Neuronal stem cell (in vitro differentiated cells): Measurements from ENCODE around the gene UNK.

Source experiments
- DNase-seq: peaks from one replicate; pipeline ENCODE4 v3.0.0-alpha.2; 2013; ENCODE audit warnings: low spot score
- H2AFZ ChIP-seq: one replicate; pipeline ENCODE4 v1.6.1; 2013; ENCODE audit warnings: mild to moderate bottlenecking, low read length, inconsistent platforms
- H2AK5ac ChIP-seq: 2 replicates; pipeline ENCODE4 v1.6.1; 2013; ENCODE audit warnings: low read depth, mild to moderate bottlenecking, inconsistent platforms, low read length, moderate library complexity, mixed read lengths
- H2BK120ac ChIP-seq: 2 replicates; pipeline ENCODE4 v1.6.1; 2013; ENCODE audit warnings: low read depth, mild to moderate bottlenecking, inconsistent platforms, low read length, moderate library complexity, mixed read lengths
- H2BK12ac ChIP-seq: one replicate; pipeline ENCODE4 v1.6.1; 2013; ENCODE audit warnings: low read length, inconsistent platforms
- H2BK15ac ChIP-seq: 2 replicates; pipeline ENCODE4 v1.6.1; 2013; ENCODE audit warnings: mild to moderate bottlenecking, low read length, inconsistent platforms, mixed read lengths
- H2BK5ac ChIP-seq: one replicate; pipeline ENCODE4 v1.6.1; 2013; ENCODE audit warnings: inconsistent platforms, mild to moderate bottlenecking, low read length, moderate library complexity
- H3K14ac ChIP-seq: one replicate; pipeline ENCODE4 v1.6.1; 2013; ENCODE audit warnings: low read length, inconsistent platforms
- H3K18ac ChIP-seq: 2 replicates; pipeline ENCODE4 v1.6.1; 2013; ENCODE audit warnings: low read length, inconsistent platforms
- H3K23ac ChIP-seq: 2 replicates; pipeline ENCODE4 v1.6.1; 2013; ENCODE audit warnings: low read depth, mild to moderate bottlenecking, mixed read lengths, low read length, inconsistent platforms; ENCODE audit not compliant: poor library complexity
- H3K27ac ChIP-seq: replicated peaks from 3 replicates; pipeline ENCODE4 v1.5.1; 2013; ENCODE audit warnings: low read length, inconsistent platforms
- H3K27me3 ChIP-seq, 3 experiments: 2 replicates each; pipeline ENCODE4 v1.6.1; 2013; ENCODE audit warnings: low read length in 3 of 3, mild to moderate bottlenecking in 2 of 3, inconsistent platforms in 1 of 3, low read depth in 1 of 3, mixed read lengths in 1 of 3, moderate library complexity in 1 of 3; ENCODE audit not compliant: control insufficient read depth in 3 of 3, insufficient read depth in 3 of 3
- H3K36me3 ChIP-seq, 2 donors: replicated peaks in 1 of 2; 2 replicates each; pipeline ENCODE4 v1.6.1; 2013; ENCODE audit warnings: low read length in 2 of 2; ENCODE audit not compliant: control insufficient read depth in 2 of 2, insufficient read depth in 2 of 2
- H3K4ac ChIP-seq: 2 replicates; pipeline ENCODE4 v1.6.1; 2013; ENCODE audit warnings: inconsistent platforms, mild to moderate bottlenecking, low read length, moderate library complexity
- H3K4me1 ChIP-seq, 2 donors: 1 replicate in 1 of 2; 2 replicates in 1 of 2; pipeline ENCODE4 v1.6.1; 2013; ENCODE audit warnings: low read length in 2 of 2, low read depth in 1 of 2; ENCODE audit not compliant: control insufficient read depth in 2 of 2, insufficient read depth in 1 of 2
- H3K4me2 ChIP-seq: one replicate; pipeline ENCODE4 v1.6.1; 2013; ENCODE audit warnings: mild to moderate bottlenecking, low read length, inconsistent platforms; ENCODE audit not compliant: insufficient read depth, poor library complexity, severe bottlenecking
- H3K4me3 ChIP-seq, 2 donors: 2 replicates each; pipeline ENCODE4 v1.5.1; 2013; ENCODE audit warnings: low read length in 2 of 2, mild to moderate bottlenecking in 2 of 2, inconsistent platforms in 1 of 2, moderate library complexity in 1 of 2
- H3K79me1 ChIP-seq: one replicate; pipeline ENCODE4 v1.6.1; 2013; ENCODE audit warnings: low read depth, mild to moderate bottlenecking, inconsistent platforms, low read length, moderate library complexity
- H3K9ac ChIP-seq: one replicate; pipeline ENCODE4 v1.6.1; 2013; ENCODE audit warnings: mild to moderate bottlenecking, low read depth, low read length, inconsistent platforms; ENCODE audit not compliant: poor library complexity
- H3K9me3 ChIP-seq, 2 donors: replicated peaks in 1 of 2; 2 replicates each; pipeline versions ENCODE3 to v1.6.1; 2013; ENCODE audit warnings: low read length in 2 of 2, mild to moderate bottlenecking in 2 of 2, inconsistent platforms in 1 of 2, low read depth in 1 of 2, mixed read lengths in 1 of 2, moderate library complexity in 1 of 2; ENCODE audit not compliant: control insufficient read depth in 2 of 2, insufficient read depth in 1 of 2
- H4K8ac ChIP-seq: one replicate; pipeline ENCODE4 v1.6.1; 2013; ENCODE audit warnings: low read depth, mild to moderate bottlenecking, inconsistent platforms, low read length, moderate library complexity
- H4K91ac ChIP-seq: one replicate; pipeline ENCODE4 v1.6.1; 2013; ENCODE audit warnings: low read length, low read depth, mild to moderate bottlenecking, inconsistent platforms; ENCODE audit not compliant: poor library complexity
- WGBS, 2 donors: extraction: QIAGEN DNeasy Blood & Tissue Kit; methylation state at CpG; one replicate each; pipeline ENCODE4 v1.1.7; 2013; ENCODE audit warnings: missing lambda C conversion rate in 2 of 2, mixed read lengths in 1 of 2; ENCODE audit not compliant: insufficient read length in 2 of 2, insufficient replicate concordance in 1 of 2; ENCODE audit errors: extremely low coverage in 2 of 2; 5-methylcytosine and 5-hydroxymethylcytosine counted together

UNK gene

DNA sequence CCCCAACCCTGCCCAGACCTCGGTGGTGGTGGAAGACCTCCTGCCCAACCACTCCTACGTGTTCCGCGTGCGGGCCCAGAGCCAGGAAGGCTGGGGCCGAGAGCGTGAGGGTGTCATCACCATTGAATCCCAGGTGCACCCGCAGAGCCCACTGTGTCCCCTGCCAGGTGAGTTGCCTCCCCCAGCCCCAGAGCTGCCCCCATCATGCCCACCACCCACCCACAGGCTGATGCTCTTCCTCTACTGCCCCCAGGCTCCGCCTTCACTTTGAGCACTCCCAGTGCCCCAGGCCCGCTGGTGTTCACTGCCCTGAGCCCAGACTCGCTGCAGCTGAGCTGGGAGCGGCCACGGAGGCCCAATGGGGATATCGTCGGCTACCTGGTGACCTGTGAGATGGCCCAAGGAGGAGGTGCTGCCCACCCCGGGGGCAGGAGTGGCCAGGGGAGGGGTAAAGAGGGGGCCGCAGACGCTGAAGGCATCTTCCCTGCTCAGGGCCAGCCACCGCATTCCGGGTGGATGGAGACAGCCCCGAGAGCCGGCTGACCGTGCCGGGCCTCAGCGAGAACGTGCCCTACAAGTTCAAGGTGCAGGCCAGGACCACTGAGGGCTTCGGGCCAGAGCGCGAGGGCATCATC, 28.0 kb upstream of the UNK start:
- Histone ChIP-seq H2BK12ac (no peak overlapping the region), H2AK5ac (peak overlapping the region; percentile 75), H4K8ac (peak overlapping the region; percentile 82), H2AFZ (no peak overlapping the region), H2BK5ac (peak overlapping the region; percentile 75), H4K91ac (no peak overlapping the region), H3K23ac (peak overlapping the region; percentile 55), H3K79me1 (peaks cover 3% of the 10 kb centered on the region), H3K36me3 (no peaks in the 10 kb centered on the region), H3K4ac (no peak overlapping the region), H3K27me3 (peaks cover 0 to 11% (median 2%) of the 10 kb centered on the region in 3 experiments), H3K4me2 (no peak overlapping the region), H3K14ac (no peak overlapping the region), H3K4me1 (peaks cover 0 to 5% of the 10 kb centered on the region in 2 donors), H3K9me3 (no peaks in the 10 kb centered on the region), H3K4me3 (no peak overlapping the region), H2BK15ac (peak overlapping the region; percentile 85), H3K18ac (peak overlapping the region; percentile 48), H3K27ac (no peak overlapping the region), H2BK120ac (no peak overlapping the region), H3K9ac (peak overlapping the region; percentile 44)
- no peak for DNase-seq
- WGBS, 2 donors, result no CpG with 5 or more reads among the region's 29 CpGs

DNA sequence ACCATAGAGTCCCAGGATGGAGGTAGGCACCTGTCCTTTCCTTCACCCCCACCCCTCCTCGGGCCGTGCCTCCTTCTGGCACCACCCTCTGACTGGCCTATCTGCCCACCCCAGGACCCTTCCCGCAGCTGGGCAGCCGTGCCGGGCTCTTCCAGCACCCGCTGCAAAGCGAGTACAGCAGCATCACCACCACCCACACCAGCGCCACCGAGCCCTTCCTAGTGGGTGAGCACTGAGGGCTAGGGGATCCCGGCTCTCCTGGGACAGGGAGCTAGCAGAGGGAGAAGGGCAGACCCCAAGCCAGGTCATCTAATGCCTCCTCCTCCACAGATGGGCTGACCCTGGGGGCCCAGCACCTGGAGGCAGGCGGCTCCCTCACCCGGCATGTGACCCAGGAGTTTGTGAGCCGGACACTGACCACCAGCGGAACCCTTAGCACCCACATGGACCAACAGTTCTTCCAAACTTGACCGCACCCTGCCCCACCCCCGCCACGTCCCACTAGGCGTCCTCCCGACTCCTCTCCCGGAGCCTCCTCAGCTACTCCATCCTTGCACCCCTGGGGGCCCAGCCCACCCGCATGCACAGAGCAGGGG, 27.4 kb upstream of the UNK start:
- H2AK5ac ChIP-seq, result no peak overlapping the region
- peaks cover 3% of the 10 kb centered on the region for H3K79me1 ChIP-seq
- no peak overlapping the region for H3K27ac ChIP-seq
- no peaks in the 10 kb centered on the region for H3K36me3 ChIP-seq
- no peak overlapping the region for H3K4ac ChIP-seq
- no peak overlapping the region for H2BK12ac ChIP-seq
- no peak overlapping the region for H3K4me2 ChIP-seq
- no peak overlapping the region for H2BK120ac ChIP-seq
- no peak overlapping the region for H2BK15ac ChIP-seq
- H2AFZ ChIP-seq, result no peak overlapping the region
- H3K18ac ChIP-seq, result no peak overlapping the region
- DNase-seq, result no peak
- H3K14ac ChIP-seq, result no peak overlapping the region
- peak overlapping the region; percentile 86 for H4K8ac ChIP-seq
- no peak overlapping the region for H4K91ac ChIP-seq
- peak overlapping the region; percentile 75 for H2BK5ac ChIP-seq
- H3K4me3 ChIP-seq, result no peak overlapping the region
- H3K23ac ChIP-seq, result peak overlapping the region; percentile 55
- H3K9me3 ChIP-seq, result no peaks in the 10 kb centered on the region
- peak overlapping the region; percentile 44 for H3K9ac ChIP-seq
- H3K4me1 ChIP-seq, result peaks cover 0 to 5% of the 10 kb centered on the region in 2 donors
- peaks cover 0 to 11% (median 2%) of the 10 kb centered on the region in 3 experiments for H3K27me3 ChIP-seq
- no CpG with 5 or more reads among the region's 21 CpGs for WGBS, 2 donors

DNA sequence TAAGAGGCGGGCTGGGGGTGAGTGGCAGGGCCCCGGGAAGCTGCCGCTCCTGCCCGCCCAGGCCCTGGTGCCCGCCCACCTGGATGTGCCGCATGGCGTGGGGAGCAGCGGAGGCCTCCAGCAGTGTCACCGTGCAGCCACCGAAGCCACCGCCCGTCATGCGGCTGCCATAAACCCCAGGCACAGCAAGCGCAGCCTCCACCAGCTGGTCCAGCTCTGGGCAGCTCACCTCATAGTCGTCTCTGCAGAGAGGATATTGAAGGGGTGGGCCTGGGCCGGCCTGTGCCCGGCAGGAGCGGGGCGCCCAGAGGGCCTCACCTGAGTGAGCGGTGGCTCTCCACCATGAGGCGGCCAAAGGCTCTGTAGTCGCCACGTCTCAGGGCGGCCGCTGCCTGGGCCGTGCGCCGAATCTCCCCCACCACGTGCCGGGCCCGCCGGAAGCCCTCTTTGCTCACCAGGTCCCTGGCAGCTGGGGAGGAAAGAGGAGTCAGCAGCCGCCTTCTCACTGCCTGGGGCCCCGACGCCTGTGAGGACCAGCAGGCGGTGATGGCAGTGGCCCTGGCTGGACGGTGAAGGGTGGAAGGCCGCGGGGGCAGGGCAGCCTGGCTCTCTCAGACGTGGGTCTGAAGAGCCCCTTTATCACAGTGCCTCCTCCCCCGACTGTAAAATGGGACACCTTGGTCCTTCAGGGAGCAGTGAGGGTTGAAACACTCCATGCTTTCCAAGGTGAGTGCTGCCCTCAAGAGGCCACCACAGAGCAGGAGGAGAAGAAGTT, 26.3 kb upstream of the UNK start:
- Histone ChIP-seq H3K18ac (no peak overlapping the region), H2BK15ac (no peak overlapping the region), H3K9ac (peak overlapping the region; percentile 4), H3K4me3 (no peak overlapping the region), H4K8ac (no peak overlapping the region), H2BK5ac (peak overlapping the region; percentile 46), H3K27ac (no peak overlapping the region), H3K27me3 (peaks cover 0 to 7% (median 2%) of the 10 kb centered on the region in 3 experiments), H3K36me3 (no peaks in the 10 kb centered on the region), H3K23ac (peak overlapping the region; percentile 31), H3K4ac (peak overlapping the region; percentile 23), H3K9me3 (no peaks in the 10 kb centered on the region), H2BK12ac (no peak overlapping the region), H3K14ac (peak overlapping the region; percentile 38), H2AFZ (no peak overlapping the region), H3K79me1 (peaks cover 3% of the 10 kb centered on the region), H3K4me2 (no peak overlapping the region), H3K4me1 (peaks cover 0 to 5% of the 10 kb centered on the region in 2 donors), H4K91ac (no peak overlapping the region), H2BK120ac (no peak overlapping the region), H2AK5ac (no peak overlapping the region)
- DNase-seq, result no peak
- no CpG with 5 or more reads among the region's 41 CpGs for WGBS, 2 donors

DNA sequence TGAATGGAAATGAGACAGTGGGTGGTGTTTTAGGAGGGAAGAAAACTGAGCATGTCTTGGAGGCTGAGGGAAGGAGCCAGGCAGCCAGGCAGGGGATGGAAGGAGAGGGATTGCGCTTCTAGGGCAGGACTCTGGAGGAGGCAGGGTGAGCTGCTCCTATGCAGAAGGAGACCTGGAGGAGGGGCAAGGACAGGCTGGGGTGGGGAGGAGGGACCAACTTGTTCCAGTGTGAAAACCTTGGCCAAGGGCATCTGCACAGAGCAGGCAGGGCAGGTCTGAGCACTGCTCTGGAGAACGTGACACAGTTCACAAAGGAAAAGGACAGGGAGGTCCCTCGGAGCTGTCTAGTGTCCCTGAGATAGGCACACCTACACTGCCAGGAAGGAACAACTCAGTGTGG, 25.1 kb upstream of the UNK start:
- H3K36me3 ChIP-seq, result no peaks in the 10 kb centered on the region
- H4K8ac ChIP-seq, result no peak overlapping the region
- no peak overlapping the region for H3K18ac ChIP-seq
- H3K4me3 ChIP-seq, result peak overlapping the region in 1 of 2 donors; percentile 27
- peaks cover 0 to 3% (median 0%) of the 10 kb centered on the region in 3 experiments for H3K27me3 ChIP-seq
- H3K9me3 ChIP-seq, result no peaks in the 10 kb centered on the region
- WGBS, 2 donors, result no CpG with 5 or more reads among the region's 3 CpGs
- H3K79me1 ChIP-seq, result peaks cover 3% of the 10 kb centered on the region
- H4K91ac ChIP-seq, result no peak overlapping the region
- H2BK15ac ChIP-seq, result no peak overlapping the region
- no peak overlapping the region for H3K14ac ChIP-seq
- H3K9ac ChIP-seq, result peak overlapping the region; percentile 30
- H2AK5ac ChIP-seq, result peak overlapping the region; percentile 40
- no peak overlapping the region for H3K4me2 ChIP-seq
- H2AFZ ChIP-seq, result no peak overlapping the region
- no peak overlapping the region for H3K4ac ChIP-seq
- no peak for DNase-seq
- H2BK120ac ChIP-seq, result no peak overlapping the region
- no peak overlapping the region for H3K27ac ChIP-seq
- H3K23ac ChIP-seq, result no peak overlapping the region
- no peak overlapping the region for H2BK5ac ChIP-seq
- H3K4me1 ChIP-seq, result peaks cover 5 to 6% of the 10 kb centered on the region in 2 donors
- no peak overlapping the region for H2BK12ac ChIP-seq
